Iris pigment epithelial cell (primary cell): Measurements from ENCODE around the gene ST3GAL3.

ENCODE experiments used
- DNase-seq: peaks from one replicate; pipeline ENCODE4 v3.0.0-alpha.2; 2011; ENCODE audit warnings: low read depth

Gene ST3GAL3

DNA sequence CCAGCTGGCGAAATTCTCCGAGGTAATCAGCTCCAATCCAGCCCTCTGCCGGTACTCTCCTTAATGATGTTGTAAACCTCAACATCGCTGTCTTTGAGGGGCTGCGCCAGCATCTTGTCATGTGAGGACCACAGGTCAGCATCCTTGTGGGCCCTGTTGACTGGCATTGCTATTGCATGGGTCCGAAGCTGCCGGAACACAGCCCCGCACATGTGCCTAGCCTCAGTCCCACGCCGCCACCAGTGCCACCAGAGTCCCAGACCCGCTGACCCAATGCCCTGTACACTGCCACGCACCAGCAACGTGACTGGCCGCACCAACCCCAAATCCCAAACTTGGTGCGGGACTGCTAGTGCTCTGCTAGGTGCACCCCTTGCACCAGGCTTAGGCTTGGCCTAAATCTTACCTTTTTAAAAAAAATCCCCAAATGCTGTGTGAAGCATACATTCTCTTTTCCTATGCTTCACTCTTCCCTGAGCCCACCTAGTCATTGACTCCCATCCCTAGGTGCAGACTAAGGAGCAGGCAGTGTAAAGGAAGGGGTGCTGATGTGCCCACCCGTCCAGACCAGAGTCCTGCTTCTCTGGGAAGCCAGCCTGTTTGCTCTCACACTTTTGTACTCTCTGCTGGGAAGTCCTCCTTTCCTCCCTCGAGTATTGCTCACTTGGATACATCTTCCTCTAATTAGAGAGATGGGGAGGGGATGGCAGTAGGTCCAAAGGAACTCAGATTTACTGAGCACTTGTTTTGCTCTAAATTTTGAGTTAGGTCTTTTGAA lies 144.4 kb downstream of the ST3GAL3 start:
- no peak for DNase-seq

GRCh38 chr1:43853161-43853921 lies 146.0 kb downstream of the ST3GAL3 start:
- peak; percentile 47 for DNase-seq

- DNase-seq: no peak
These were observed 147.1 kb downstream of the ST3GAL3 start for GRCh38 chr1:43854473-43854872.

DNA sequence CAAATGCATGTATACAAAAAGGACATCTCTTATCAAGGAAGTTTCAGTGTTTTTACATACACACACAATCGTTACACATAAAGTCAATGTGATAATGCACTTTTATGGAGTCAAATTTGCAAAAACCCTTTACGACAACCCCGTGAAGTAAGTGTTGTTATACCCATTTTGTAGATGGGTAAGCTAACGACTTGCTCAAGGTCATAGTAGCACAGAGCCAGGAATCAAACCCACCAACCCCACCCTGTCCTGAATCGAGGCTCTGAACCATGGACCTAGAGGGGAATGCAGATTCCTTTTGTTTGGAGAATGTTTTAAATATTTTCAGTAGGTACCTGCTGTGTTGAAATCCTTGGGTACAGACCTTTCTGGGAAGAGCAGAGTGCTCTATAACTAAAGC lies 148.9 kb downstream of the ST3GAL3 start:
- no peak for DNase-seq

DNA sequence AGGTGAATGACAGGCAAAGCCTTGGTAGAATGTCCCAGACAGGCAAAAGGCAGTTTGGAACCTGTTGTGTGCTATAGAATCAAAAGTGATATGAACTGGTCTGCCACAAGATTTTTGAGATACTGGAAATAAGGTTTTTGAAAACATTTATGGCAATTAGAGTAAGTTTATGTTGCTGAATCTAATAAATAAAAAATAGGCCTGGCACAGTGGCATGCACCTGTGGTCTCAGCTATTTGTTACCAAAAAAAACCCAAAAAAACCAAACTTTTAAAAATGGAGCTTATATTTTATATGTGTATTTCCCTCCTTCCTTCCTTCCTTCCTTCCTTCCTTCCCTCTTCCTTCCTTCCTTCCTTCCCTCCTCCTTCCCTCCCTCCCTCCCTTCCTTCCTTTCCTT lies 149.8 kb downstream of the ST3GAL3 start:
- DNase-seq: no peak

- peak; percentile 99 for DNase-seq
These were observed 151.0 kb downstream of the ST3GAL3 start for GRCh38 chr1:43858324-43858723.

DNA sequence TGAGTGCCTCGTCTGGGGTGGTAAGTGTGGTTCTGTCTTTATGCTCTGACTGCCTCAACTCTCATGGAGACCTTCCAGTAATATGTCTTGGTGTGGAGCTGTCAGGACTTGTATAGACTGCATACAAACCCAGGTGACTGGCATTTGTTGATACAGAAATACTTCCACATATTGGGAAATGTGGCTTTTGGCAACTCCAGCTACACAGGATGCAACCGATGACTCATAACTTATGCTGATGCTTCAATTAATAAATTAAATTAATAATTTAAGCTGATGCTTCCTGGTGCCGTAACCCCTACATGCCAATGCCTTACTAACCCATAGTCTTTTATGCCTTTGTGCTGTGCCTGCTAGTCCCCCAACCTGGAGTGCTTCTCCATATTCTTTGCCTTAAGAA lies 154.0 kb downstream of the ST3GAL3 start:
- DNase-seq: peak; percentile 73

- DNase-seq: no peak
These were observed 154.8 kb downstream of the ST3GAL3 start for GRCh38 chr1:43861988-43862735.

GRCh38 chr1:43864111-43865045 lies 157.0 kb downstream of the ST3GAL3 start:
- DNase-seq: no peak

DNA sequence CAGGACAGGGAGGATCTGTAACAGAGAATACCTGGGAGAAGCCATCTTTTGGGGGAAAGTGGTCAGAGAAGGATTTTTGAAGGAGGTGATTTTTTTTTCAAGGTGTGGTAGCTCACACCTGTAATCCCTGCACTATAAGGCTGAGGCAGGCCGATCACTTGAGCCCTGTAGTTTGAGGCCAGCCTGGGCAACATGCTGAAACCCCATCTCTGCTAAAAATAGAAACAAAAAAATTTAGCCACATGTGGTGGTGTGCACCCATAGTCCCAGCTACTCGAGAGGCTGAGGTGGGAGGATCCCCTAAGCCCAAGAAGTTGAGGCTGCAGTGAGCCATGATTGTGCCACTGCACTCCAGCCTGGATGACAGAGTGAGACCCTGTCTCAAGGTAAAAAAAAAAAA lies 158.9 kb downstream of the ST3GAL3 start:
- DNase-seq: no peak

DNA sequence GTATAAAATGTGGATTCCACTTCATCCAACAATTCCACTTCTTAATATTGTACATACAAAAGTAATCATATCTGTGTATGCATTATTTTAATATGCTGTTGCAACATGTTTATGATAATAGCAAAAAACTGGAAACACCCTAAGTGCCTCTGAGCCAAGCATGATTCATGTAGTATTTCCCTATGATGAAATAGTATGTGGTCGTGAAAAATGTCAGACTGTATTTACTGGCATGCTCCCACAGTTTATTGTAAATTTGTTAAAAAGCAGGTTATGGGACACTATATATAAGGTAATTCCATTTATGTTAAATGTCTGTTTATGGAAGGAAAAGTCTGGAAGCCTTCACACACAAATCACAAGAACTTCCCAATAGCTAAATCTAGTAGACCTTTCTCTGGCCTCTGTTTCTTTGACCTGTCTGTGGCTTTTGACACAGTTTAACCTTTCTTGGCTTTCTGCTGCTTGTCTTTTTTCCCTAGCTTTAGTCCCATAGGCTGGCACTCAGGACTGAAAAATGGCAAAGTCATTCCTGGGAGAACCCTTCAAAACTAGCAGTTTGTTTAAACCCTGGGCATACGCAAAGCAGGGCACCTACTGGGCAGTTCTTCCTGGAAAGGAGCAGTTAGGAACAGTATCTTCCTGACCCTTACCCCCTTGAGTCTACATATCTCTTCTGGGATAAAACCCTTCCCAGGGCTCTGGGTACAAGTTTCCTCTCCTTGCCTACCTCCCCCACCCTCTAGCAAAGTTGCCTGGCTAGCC lies 160.8 kb downstream of the ST3GAL3 start:
- peak; percentile 88 for DNase-seq

- DNase-seq: peak; percentile 86
These were observed 161.4 kb downstream of the ST3GAL3 start for GRCh38 chr1:43868741-43869067.

GRCh38 chr1:43870306-43870705 lies 163.0 kb downstream of the ST3GAL3 start:
- no peak for DNase-seq

GRCh38 chr1:43871181-43871910 lies 164.0 kb downstream of the ST3GAL3 start:
- DNase-seq: no peak

DNA sequence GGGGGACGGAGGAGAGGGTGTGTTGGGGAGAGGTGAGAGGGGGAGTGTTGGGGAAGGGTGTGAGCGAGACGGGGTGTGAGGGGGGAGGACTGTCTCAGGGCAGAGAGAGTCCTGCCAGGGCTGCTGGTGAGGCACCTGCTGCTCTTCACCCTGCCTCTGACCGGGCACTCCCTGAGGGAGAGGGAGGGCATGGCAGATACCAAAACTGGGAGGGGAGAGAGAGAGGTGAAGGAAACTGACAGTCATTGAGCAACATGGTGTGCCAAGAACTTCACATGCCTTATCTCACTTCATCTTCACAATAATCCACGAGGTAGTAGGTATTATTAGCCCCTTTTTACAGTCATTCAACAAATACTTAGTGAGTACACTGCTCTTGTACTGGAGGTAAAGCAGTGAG lies 164.9 kb downstream of the ST3GAL3 start:
- no peak for DNase-seq

DNA sequence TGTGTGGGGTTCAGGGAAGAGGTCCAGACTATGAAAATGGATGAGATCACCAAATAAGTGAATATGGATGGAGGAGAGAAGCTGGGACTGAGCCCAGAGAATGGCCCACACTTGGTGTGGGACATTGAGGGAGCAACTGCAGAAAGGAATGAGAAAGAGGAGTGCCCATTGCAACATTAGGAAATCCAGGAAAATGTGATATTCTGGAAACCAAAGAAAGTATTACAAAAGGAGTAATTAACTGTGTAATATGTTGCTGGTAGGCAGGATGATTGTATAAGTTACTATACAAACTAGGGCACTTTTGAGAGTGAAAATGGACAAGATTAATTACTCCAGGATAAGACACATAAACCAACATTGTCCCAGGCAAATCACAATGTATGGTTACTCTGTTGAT lies 166.5 kb downstream of the ST3GAL3 start:
- no peak for DNase-seq

GRCh38 chr1:43874716-43875115 lies 167.4 kb downstream of the ST3GAL3 start:
- DNase-seq: no peak

GRCh38 chr1:43875331-43875730 lies 168.0 kb downstream of the ST3GAL3 start:
- no peak for DNase-seq

DNA sequence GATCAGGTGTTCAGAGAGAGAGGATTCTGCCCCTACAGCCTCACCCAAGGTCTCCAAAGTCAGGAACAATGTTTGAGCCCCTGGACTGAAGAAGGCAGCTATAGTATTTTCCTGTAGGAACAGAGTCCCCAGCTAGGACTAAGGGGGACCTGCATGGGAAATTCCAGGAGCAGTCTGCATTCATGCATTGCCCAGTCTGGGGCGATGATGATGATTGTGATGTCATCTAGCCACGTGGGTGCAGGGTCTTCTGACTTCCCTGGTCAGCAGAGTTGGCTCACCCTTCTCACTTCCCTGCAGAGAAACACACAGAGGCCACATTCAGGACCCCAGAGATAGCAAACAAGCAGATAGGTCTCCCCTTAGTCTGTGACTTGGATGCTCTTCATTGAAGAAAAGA lies 169.8 kb downstream of the ST3GAL3 start:
- DNase-seq: no peak

- no peak for DNase-seq
These were observed 171.1 kb downstream of the ST3GAL3 start for GRCh38 chr1:43878440-43878839.
